Measurements from ENCODE around the gene KLF13.

Gene KLF13

GRCh38 chr15:31326156-31326874 lies at the start of gene KLF13:
Gene KLF13, plus strand, starts transcription at chr15:31326835. Its CDS starts 378 bp downstream, at chr15:31327213.
- in situ Hi-C loops (cut with HindIII; ENCODE audit: low sequenced_read_pairs) = no loop called here

- in situ Hi-C loops (cut with HindIII; ENCODE audit: low sequenced_read_pairs) = no loop called here
Measured at GRCh38 chr15:31277335-31278060, 49.1 kb upstream of the KLF13 start.

- in situ Hi-C loops (cut with HindIII; ENCODE audit: low sequenced_read_pairs) = no loop called here
Measured at GRCh38 chr15:31278061-31278445, 48.6 kb upstream of the KLF13 start.

DNA sequence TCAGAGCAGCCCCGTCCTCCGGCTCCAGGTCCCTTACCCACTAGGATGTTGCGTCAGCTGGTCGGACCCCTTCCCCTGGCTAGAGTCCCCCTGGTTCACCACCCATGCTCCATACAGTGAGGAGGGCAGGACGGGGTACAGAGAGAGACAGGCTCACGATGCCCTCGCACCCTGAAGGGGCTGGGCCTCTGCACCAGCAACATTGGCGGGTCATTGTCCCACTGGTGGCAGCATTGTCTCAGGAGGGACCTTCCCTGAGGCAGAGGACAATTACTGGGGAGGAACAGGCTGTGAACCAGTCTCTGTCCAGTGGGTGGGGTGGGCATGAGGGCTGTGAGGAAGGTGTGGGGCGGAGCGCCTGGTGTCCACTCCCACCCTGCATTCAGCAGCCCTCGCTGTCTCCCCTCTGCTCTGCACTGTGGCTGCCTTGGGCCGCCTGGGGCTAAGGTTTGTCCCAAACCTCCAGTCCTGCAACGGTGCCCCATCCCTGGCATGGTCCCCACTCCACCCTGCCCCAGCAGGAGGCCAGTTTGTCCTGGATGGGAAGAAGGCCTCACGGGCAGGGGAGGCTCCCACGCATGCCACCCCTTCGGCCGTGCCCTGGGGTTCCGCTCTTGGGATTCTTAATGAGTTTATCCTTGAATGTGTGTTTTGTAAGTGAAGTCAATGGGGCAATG lies 48.0 kb upstream of the KLF13 start:
- in situ Hi-C loops (cut with HindIII; ENCODE audit: low sequenced_read_pairs) = no loop called here

DNA sequence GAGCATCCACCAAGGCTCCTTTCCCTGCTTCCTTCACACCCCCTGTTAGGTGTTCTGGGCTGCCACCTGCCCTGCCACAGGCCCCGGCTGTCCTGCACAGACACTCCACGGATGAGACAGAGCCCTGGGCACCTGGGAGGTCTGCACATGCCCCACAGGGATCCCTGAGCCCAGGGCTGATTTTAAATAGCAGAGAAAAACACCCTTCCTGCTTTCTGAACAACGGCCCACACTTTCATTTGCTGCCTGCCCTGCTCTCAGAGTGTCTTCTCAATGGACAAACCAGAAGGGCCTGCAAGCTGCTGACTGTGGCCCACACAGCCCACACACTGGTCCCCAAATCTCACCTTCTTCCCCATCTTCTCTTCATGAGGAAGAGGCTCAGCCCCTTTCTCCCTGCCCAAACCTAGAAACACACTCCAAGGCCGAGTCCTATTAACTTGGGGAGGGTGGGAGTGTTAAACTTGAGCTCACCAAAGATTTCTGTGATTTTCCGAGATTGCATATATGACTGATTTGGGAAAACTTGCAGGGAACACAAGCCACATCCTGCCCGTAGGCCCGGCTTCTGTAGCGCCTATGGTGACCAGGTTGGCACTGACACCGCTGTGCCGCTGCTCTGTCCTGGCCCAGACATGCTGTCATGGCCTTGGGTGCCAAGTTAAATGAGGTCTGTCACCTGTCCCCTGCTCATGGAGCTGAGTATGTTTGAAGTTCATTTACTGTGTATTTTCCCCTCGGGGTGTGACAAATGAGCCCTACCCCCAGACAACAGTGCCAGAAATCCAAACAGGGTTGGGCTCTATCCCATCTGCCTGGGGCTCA lies 47.2 kb upstream of the KLF13 start:
- in situ Hi-C loops (cut with HindIII; ENCODE audit: low sequenced_read_pairs) = no loop called here

- in situ Hi-C loops (cut with HindIII; ENCODE audit: low sequenced_read_pairs) = no loop called here
Measured at GRCh38 chr15:31280046-31280830, 46.4 kb upstream of the KLF13 start.

GRCh38 chr15:31280831-31281216 lies 45.8 kb upstream of the KLF13 start:
- in situ Hi-C loops (cut with HindIII; ENCODE audit: low sequenced_read_pairs) = no loop called here

DNA sequence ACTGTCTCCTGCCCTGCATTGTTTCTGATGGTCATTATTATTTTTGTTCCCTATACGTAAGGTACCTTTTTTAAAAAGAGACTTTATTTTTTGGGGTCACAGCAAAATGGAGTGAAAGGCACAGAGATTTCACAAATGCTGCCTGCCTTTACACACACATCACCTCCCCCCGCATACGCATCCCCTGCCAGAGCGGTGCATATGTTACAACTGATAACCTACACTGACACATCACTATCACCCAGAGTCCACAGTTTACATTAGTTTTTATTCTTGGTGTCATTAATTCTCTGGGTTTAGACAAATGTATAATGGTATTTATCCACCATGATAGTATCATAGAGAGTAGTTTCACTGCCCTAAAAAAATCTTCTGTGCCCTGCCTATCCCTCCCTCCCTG lies 43.6 kb upstream of the KLF13 start:
- in situ Hi-C loops (cut with HindIII; ENCODE audit: low sequenced_read_pairs) = no loop called here

GRCh38 chr15:31285772-31286261 lies 40.8 kb upstream of the KLF13 start:
- in situ Hi-C loops (cut with HindIII; ENCODE audit: low sequenced_read_pairs) = no loop called here

DNA sequence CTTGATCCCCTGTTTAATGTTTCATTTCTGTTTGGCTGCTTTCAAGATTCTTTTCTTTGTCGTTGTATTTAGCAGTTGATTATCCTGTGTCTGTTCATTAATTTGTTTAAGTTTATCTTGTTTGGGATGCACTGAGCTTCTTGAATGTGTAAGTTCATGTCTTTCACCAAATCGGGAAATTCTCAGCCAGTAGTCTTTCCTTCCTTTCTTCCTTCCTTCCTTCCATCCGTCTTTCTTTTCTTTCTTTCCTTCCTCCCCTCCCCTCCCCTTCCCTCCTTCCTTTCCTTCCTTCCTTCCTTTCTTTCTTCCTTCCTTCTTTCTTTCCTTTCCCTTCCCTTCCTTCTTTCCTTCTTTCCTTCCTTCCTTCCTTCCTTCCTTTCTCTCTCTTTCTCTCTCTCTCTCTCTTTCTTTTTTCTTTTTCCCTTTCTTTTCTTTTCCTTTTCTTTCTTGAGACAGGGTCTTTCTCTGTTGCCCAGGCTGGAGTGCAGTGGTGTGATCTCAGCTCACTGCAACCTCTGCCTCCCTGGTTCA lies 35.5 kb upstream of the KLF13 start:
- in situ Hi-C loops (cut with HindIII; ENCODE audit: low sequenced_read_pairs) = no loop called here

DNA sequence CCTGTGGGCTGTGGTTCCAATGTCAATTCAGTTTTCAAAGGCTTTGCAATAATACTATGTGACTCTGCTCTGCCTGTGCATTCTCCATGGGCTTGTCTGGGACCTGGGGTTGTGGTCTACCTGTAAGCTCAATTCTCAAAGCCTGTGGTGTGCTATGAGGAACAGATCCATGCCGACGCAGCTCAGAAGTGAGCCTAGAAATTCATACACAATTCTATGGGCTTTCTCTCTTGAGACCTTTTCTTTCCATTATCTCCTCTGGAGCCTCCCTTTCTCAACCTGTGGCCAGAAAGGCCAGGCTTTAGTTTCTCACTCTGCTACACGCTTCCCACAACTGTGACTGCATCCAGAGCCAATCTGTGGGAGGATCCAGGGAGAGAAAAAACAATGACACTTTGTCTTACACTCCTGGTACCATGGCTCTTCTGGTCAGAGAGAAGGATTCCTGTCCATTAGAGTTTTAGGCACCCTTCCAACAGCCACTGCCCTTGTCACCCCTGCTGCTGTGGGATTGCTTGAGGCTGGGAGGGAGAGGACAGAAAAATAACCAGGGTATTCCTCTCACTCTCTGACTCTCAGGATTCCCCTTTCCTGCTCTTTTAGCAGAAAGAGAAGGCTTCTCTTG lies 34.1 kb upstream of the KLF13 start:
- in situ Hi-C loops (cut with HindIII; ENCODE audit: low sequenced_read_pairs) = no loop called here

DNA sequence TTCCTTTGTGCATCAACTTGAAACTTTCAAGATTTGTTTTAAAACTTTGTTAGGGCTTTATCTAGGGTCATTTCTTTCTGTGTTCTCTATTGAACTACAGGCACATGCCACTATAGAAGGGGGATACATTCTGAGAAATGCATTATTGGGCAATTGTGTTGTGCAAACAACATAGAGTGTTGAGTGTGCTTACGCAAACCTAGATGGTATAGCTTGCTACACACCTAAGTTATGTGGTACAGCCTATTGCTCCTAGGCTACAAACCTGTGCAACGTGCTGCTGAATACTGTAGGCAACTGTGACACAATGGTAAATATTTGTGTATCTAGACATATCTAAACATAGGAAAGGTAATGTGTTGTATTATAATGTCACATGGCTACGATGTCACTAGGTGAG lies 33.0 kb upstream of the KLF13 start:
- in situ Hi-C loops (cut with HindIII; ENCODE audit: low sequenced_read_pairs) = no loop called here

DNA sequence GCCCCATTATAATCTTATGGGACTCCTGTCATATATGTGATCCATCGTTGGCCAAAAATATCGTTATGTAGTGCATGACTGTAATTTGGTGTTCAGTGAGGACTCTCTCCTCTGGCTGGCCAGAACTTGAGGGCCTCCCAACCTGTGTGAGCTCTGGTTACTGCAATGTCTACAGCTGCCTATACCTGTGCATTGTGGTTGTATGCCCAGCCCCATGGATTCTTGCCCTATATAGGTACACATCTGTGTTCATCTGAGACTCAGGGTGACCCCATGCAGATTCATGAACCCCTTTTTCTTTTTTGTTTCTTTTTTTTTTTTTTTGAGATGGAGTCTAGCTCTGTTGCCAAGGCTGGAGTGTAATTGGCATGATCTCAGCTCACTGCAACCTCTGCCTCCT lies 32.6 kb upstream of the KLF13 start:
- in situ Hi-C loops (cut with HindIII; ENCODE audit: low sequenced_read_pairs) = no loop called here

GRCh38 chr15:31295658-31296057 lies 31.0 kb upstream of the KLF13 start:
- in situ Hi-C loops (cut with HindIII; ENCODE audit: low sequenced_read_pairs) = no loop called here

DNA sequence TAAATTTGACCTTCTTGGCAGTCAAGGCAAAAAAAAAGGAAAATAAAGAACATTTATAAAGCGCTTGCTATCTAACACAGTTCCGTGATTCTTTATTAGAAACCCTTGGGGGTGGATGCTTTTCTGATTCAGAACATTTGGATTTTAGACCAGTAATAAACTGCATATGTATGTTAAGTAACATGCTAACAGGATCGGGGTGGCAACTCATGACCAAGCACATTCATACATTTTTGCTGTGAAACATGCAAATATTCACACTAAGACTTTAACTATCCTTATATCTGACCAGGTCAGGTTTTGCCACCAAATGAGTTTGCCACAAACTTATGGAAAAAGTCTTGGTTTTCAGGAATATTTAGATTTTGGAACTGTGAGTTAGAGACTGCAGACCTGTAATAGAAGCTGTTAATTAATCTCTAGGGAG lies 30.4 kb upstream of the KLF13 start:
- in situ Hi-C loops (cut with HindIII; ENCODE audit: low sequenced_read_pairs) = no loop called here

- in situ Hi-C loops (cut with HindIII; ENCODE audit: low sequenced_read_pairs) = no loop called here
Measured at GRCh38 chr15:31296646-31297574, 29.7 kb upstream of the KLF13 start.

- in situ Hi-C loops (cut with HindIII; ENCODE audit: low sequenced_read_pairs) = no loop called here
Measured at GRCh38 chr15:31297575-31298456, 28.8 kb upstream of the KLF13 start.
